T-helper 2 cell (primary cell): ENCODE results near the gene SPDYE4.

Experiments
- DNase-seq, 5 experiments: peaks; one replicate each; pipeline versions ENCODE4 v3.0.0 to v3.0.0-alpha.2; 2012 to 2022

Gene SPDYE4

GRCh38 chr17:8785547-8786413 lies 27.4 kb upstream of the SPDYE4 start:
- DNase-seq, result peak in 4 of 5 experiments; percentile 24 to 41 (median 36)

DNA sequence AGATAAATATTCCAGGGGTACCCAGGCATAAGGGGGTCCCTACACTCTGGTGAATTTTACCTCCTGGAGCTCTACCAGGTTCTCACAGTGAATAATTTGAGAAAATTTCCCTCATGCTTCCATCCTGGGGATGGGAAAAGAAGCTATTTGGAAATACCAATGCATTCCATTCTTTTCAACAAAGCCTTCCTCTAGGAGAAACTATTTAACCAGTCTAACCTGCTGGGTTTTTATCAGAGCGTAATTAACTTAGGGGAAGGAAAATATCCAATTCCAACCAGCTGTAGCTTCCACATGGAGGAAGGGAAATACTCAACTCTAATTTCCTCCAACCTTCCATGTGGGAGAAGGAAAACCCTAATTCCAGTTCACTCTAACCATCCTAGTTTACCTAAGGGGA lies 23.8 kb upstream of the SPDYE4 start:
- DNase-seq, result no peak

DNA sequence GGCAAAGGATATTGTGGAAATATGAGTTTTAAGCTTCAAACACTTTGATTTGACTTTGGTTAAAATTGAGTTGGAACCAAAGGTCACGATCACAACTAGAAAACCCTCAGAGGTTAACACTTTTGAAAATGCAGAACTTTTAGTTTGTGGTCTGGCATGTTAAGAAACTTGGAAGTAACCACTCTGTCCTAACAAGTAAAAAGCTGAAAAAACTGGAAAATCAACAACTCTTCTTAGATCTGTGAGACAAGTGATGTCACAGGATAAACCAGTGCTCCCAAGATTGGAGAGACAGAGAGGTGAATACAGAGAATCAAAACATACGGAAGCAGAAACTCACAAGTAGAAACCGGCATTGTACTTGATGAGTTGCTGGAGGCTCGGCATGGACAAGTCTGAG lies 23.4 kb upstream of the SPDYE4 start:
- no peak for DNase-seq

- no peak for DNase-seq
These were observed 18.5 kb upstream of the SPDYE4 start for GRCh38 chr17:8776881-8777280.

DNA sequence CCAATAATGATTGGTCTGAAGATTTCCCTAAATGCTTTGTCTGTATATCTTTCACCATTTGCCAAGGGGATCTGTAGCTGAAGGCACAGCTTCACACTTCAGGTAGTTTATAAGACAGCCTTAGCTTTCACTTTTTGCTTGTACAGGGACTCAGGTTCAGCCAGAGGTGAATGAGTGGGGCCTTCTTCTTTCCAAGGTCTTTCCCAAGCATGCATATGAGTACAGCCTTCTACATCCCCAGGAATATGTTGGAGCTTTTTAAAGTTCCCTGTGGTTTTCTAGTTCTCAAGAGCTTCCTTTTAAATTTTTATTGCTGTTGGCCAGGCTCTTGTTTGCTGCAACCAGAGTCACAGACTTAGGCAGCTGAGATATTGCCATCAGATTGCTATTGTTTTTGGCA lies 17.9 kb upstream of the SPDYE4 start:
- no peak for DNase-seq

DNA sequence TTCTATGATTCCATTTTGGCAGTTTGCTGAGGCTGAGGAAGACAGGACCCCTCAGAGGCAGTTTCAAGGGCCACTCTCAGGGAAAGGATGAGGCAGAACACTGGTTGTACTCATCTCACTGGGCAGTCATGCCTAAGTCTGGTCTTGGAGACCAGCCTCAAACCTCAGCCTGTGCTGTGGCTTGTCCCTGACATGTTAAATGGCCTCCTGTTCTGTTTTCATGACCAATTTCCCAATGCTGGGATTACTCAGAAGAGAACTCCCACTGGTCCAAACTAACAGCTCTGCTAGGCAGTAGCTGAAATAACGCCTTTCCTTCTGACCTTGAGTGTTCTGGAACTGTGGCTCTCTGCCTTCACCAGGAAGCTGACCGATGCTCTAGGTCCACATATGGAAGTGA lies 8.4 kb upstream of the SPDYE4 start:
- DNase-seq, result no peak

DNA sequence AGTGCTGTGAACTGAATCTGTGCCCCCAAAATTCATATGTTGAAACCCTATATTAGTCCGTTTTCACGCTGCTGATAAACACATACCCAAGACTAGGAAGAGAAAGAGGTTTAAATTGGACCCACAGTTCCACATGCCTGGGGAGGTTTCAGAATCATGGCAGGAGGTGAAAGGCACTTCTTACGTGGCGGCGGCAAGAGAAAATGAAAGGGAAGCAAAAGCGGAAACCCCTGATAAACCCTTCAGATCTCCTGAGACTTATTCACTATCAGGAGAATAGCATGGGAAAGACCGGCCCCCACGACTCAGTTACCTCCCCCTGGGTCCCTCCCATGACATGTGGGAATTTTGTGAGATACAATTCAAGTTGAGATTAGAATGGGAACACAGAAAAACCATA lies 3.7 kb upstream of the SPDYE4 start:
- no peak for DNase-seq

DNA sequence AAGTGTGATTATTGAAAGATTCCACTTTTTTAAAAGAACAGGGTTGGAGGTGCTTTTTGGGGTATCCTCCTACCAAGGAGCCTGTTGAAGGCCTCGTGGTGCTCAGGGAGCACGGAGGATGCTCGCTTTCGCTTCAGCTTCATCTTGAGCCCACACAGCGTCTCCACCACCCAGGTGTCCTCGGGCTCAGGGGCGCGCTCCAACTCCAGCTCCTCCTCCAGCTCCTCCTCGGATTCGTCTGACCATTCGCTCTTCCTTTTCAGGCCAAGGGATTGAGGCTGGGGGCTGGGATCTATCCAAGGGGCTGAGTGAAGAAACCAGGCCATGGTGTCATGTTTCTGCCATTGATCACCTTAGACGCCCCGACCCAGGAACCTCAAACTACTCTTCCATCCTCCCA lies 1.2 kb downstream of the SPDYE4 start:
- no peak for DNase-seq

DNA sequence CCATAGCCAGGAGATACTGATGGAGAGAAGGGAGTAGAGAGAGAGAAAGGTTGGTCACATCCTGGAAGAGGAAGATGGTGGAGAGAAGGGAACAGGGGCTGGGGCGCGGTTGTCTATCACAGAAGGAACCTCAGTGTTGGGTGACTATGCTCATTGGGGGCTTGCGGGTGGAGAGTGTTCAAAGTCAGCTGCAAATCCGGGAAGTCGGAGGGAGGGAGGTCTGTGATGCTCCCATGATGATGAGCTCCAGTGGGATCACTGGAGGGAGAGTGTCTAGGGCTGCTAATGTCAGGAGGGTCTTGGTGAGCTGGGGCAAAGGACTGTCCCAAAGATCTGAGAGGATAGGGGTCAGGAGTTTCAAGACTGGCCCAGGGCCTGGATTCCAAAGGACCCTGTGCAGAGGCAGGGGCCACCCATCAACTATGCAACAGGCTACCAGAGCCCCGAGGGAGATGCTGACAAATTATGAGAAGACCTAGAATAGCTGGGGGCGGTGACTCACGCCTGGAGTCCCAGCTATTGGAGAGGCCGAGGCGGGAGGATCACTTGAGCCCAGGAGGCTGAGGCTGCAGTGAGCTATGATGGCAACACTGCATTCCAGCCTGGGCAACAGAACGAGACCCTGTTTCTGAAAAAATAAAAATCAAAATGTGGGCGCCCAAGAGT lies 2.6 kb downstream of the SPDYE4 start:
- no peak for DNase-seq

DNA sequence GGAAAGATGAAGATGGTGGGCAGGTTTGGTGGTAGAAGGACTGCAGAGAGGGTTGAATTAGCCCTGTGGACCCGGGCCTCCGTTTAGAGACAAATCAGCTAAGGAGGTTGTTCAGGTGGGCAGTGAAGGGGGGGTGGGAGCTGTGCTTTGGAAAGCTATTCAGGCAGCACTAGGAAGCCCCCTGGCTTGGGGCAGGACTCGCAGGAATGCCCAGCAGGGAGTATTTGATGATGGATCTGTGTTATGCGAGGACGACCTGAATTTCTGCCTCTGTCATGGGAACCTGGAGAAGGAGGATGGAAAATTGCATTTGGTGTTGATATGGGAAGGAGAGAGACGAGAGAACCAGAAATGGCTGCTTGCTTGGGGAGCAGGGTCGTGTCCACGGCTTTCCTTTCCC lies 3.5 kb downstream of the SPDYE4 start:
- DNase-seq, result no peak

DNA sequence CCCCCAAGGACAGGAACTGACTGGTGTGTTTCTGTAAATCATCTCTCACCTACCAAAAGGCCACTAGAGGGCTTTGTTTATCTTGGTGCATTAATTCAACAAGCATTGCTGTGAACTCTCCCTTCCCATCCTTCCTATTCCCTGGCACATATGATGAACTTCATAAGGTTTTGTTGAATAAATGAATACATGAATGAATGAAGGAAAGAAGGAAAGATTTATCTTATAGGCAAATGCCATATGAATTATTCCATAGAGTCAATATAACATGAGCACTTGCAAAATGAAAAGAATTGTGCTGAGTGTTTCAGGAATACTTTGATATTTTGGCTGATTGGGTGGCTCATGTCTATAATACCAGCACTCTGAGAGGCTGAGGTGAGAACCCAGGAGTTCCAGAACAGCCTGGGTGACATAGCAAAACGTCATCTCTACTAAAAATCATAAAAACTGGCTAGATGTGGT lies 4.3 kb downstream of the SPDYE4 start:
- DNase-seq, result peak in 1 of 5 experiments; percentile 24

DNA sequence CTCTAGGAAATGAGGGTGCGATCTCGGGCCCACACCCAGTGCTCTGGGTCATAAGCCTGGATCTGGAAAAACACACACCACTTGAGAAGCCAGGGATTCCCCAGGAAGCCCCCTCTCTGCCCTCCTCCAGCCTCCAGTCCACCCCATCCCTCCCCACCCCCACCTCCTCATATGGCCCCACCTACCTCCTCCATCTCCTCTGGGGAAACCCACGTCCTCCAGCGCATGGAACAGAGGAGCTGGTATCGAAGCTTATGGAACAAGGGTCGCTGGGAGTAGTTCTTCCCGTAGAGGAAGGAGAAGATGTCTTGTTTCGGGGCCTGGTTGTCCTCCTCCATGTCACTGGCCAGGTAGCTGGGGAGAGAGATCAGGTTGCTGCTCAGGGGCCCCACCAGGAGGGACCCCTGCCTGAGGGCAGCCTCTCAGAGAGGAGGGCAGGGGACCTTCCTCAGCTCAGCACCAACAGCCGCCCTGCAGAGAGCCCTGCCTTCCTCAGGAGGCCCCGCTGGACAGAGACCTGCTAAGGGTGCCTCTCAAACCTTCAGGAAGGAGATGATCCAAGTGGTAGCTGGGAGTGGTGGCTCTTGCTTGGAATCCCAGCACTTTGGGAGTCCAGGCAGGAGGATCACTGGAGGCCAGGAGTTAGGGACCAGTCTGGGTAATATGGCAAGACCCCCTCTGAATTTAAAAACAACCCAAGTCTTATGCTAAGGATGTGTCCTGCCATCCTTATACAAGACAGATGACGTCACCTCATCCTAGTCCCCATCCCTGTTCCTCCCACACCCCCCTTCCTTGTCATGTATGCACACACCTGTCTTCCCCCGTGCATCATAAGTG lies 5.0 kb downstream of the SPDYE4 start:
- DNase-seq, result no peak

GRCh38 chr17:8749616-8750015 lies 8.7 kb downstream of the SPDYE4 start:
- no peak for DNase-seq

GRCh38 chr17:8747742-8748141 lies 10.6 kb downstream of the SPDYE4 start:
- DNase-seq, result no peak

DNA sequence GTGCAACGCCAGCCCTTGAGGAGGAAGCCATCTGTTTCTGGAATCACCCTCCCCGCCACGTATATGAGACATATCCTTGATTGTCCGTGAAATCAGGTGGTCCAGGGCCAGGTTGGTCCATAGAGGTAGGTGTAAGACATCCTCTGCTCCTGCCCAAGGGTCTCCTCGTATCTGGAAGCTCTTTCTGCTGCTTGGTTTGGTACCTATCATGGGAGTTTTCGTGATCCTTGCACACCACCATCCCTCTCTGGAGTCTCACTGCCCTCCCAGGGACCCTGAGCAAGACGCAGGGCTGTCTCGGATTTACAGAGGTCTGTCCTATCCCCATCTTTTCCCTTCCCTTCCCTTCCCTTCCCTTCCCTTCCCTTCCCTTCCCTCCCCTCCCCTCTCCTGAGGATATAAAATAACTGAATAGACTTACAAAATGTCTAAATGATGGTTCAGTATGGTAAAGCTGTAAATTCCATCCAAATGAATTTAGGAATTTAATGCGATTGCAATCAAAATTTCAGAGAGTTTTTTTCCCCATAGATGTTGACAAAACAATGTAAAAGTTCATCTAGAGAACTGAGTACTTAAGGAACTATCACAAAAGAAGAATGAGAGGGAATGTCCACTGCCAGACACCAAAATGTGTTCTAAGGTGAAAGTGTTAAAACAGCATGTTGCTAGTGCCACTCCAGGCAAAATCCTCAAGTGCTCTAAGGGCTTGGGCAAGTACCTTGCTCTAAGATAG lies 11.7 kb downstream of the SPDYE4 start:
- no peak for DNase-seq

DNA sequence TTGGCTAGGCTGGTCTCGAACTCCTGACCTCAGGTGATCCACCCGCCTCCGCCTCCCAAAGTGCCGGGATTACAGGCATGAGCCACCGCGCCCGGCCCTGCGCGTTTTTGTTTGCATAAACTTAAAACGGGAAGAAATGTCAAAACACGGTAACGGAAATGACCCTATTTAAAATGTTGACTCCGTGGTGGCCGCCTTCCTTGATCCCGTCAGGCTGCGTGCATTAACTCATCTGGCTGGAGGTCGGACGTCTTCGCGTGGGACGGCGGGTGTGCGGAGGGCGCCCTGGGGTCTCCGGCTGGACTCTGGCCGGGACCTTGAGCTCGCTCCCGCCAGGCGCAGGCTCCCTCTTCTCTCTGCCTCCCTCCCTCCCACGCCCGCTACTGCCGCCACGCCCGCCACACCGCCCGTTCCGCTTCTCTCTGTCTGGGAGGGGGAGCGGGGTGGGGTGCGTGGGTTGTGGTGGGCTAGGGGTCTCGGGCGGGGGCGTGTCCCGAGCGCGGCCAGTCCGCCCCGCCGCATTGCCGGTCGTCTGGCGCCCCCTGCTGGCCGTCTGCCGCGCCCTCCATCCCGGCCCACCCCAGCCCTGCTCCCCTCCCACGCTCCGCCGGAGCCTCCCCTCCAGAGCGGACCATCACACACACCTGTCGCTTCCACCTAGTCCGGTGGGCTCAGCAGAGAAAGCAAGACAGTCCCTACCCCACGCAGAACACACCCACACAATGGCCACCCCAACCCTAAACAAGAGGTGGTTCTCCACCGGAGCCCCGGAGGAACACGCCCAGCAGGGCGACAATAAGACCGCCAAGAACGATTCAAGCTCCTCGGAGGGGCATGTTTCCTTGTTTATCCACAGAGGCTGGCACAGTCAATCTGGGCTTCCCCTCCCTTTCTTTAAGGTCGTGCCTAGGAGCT lies 12.5 kb downstream of the SPDYE4 start:
- DNase-seq, result peak; percentile 67 to 73 (median 71)

- no peak for DNase-seq
These were observed 14.1 kb downstream of the SPDYE4 start for GRCh38 chr17:8744086-8744785.

- no peak for DNase-seq
These were observed 15.5 kb downstream of the SPDYE4 start for GRCh38 chr17:8742819-8743218.

- no peak for DNase-seq
These were observed 16.1 kb downstream of the SPDYE4 start for GRCh38 chr17:8742274-8742673.

GRCh38 chr17:8741771-8742170 lies 16.6 kb downstream of the SPDYE4 start:
- DNase-seq, result no peak

- DNase-seq, result no peak
These were observed 17.0 kb downstream of the SPDYE4 start for GRCh38 chr17:8741366-8741765.
